HCT116 (cell line): ENCODE results near the gene ABCB6. TPM values are rescaled to one million over a fixed set of nuclear protein-coding genes. Genes with fewer than 3 reads are reported as not detected.
A peak's percentile ranks its signal among the peaks of the same experiment; 100 is the strongest.

Experiments used
- ATAC-seq: fragments of 200-7000 bp; cut with Tn5 transposase; 2 replicates; pipeline ENCODE4 v1.9.1; 2020; ENCODE audit warnings: mild to moderate bottlenecking, moderate library complexity
- BruUV-seq: library from RNA; stranded (reverse); fragments of 400-500 nt; replicated peaks from 2 replicates; lab custom pipeline; 2021; lab: Mats Ljungman, UMichigan
- CTCF ChIA-PET: fragments of 300-600 bp; sonication (Branson Sonifier 250); formaldehyde crosslinking; loops from one replicate; lab custom pipeline; 2021; ENCODE audit warnings: antibody characterized with exemption; lab: Charles Lee
- POLR2A ChIA-PET: fragments of 300-600, 350-600 bp; sonication (Branson Sonifier 250); formaldehyde crosslinking; loops from one replicate; lab custom pipeline; 2021; ENCODE audit warnings: antibody characterized with exemption; lab: Charles Lee
- RAD21 ChIA-PET, 2 experiments: fragments of 300-600 bp; sonication (Branson Sonifier 250); formaldehyde crosslinking; loops; one replicate each; lab custom pipeline; 2023; ENCODE audit warnings: low total read pairs in 2 of 2; ENCODE audit not compliant: uncharacterized antibody in 2 of 2, unreplicated experiment in 2 of 2, low non-redundant PET in 1 of 2; lab: Charles Lee
- DNase-seq: peaks from one replicate; pipeline ENCODE4 v3.0.0-alpha.2; 2010; ENCODE audit warnings: low read depth, low spot score
- H2AFZ ChIP-seq: fragments of 200-600 bp; shearing (Covaris generic), sonication (generic); 2 replicates; pipeline ENCODE4 v1.6.1; 2017; ENCODE audit warnings: low read depth, mixed run types, mixed read lengths, antibody characterized with exemption, low read length; ENCODE audit not compliant: poor library complexity, severe bottlenecking
- H3K27ac ChIP-seq: 2 replicates; pipeline ENCODE4 v1.5.1; 2012; ENCODE audit warnings: low read depth, low read length
- H3K27me3 ChIP-seq: fragments of 200-600 bp; sonication (generic); 2 replicates; pipeline ENCODE4 v1.6.1; 2016; ENCODE audit warnings: mixed run types, low read length, mixed read lengths; ENCODE audit not compliant: insufficient read depth
- H3K36me3 ChIP-seq, 2 experiments: fragments of 200-500 bp in 1 of 2; fragments of 200-600 bp in 1 of 2; sonication (Bioruptor generic) in 1 of 2; sonication (generic) in 1 of 2; 2 replicates each; pipeline versions ENCODE4 v1.5.1 to v1.6.1; 2014 to 2016; ENCODE audit warnings: low read length in 2 of 2, inconsistent platforms in 1 of 2, mixed read lengths in 1 of 2, mixed run types in 1 of 2; ENCODE audit not compliant: insufficient read depth in 2 of 2, control insufficient read depth in 1 of 2
- H3K4me1 ChIP-seq, 2 experiments: fragments of 200-600 bp in 1 of 2; sonication (generic) in 1 of 2; 2 replicates each; pipeline versions ENCODE4 v1.5.1 to v1.6.1; 2012 to 2017; ENCODE audit warnings: low read length in 2 of 2, inconsistent platforms in 1 of 2, mild to moderate bottlenecking in 1 of 2, mixed read lengths in 1 of 2, mixed run types in 1 of 2, moderate library complexity in 1 of 2; ENCODE audit not compliant: insufficient read depth in 2 of 2, control insufficient read depth in 1 of 2
- H3K4me2 ChIP-seq: fragments of 200-600 bp; sonication (generic); 2 replicates; pipeline ENCODE4 v1.6.1; 2017; ENCODE audit warnings: mixed run types, low read length, mixed read lengths
- H3K4me3 ChIP-seq, 2 experiments: fragments of 200-600 bp in 1 of 2; sonication (generic) in 1 of 2; replicated peaks in 1 of 2; 2 replicates each; pipeline ENCODE4 v1.5.1; 2011 to 2016; ENCODE audit warnings: low read length in 2 of 2, control low read depth in 1 of 2, low read depth in 1 of 2, mild to moderate bottlenecking in 1 of 2, mixed read lengths in 1 of 2, mixed run types in 1 of 2
- H3K79me2 ChIP-seq: fragments of 200-600 bp; sonication (generic); 2 replicates; pipeline ENCODE4 v1.6.1; 2017; ENCODE audit warnings: mild to moderate bottlenecking, mixed run types, low read length, moderate library complexity, mixed read lengths; ENCODE audit not compliant: insufficient read depth
- H3K9ac ChIP-seq: fragments of 200-600 bp; sonication (generic); 2 replicates; pipeline ENCODE4 v1.6.1; 2016; ENCODE audit warnings: low read length, mixed read lengths
- H3K9me2 ChIP-seq: fragments of 200-600 bp; sonication (generic), shearing (Covaris generic); 2 replicates; pipeline ENCODE4 v1.6.1; 2017; ENCODE audit warnings: mixed run types, mild to moderate bottlenecking, moderate library complexity; ENCODE audit not compliant: insufficient read depth
- H3K9me3 ChIP-seq, 2 experiments: fragments of 200-500 bp in 1 of 2; fragments of 200-600 bp in 1 of 2; sonication (Bioruptor generic) in 1 of 2; sonication (generic) in 1 of 2; 2 replicates each; pipeline ENCODE4 v1.6.1; 2014 to 2017; ENCODE audit warnings: low read length in 2 of 2, mixed read lengths in 2 of 2, inconsistent platforms in 1 of 2, low read depth in 1 of 2, mild to moderate bottlenecking in 1 of 2, mixed run types in 1 of 2, moderate library complexity in 1 of 2; ENCODE audit not compliant: control insufficient read depth in 1 of 2, insufficient read depth in 1 of 2
- H4K20me1 ChIP-seq: fragments of 200-600 bp; sonication (generic), shearing (Covaris generic); 2 replicates; pipeline ENCODE4 v1.6.1; 2017; ENCODE audit warnings: mixed run types, mild to moderate bottlenecking, moderate library complexity; ENCODE audit not compliant: insufficient read depth
- CTCF ChIP-seq, 3 experiments: fragments of 200-600 bp in 1 of 3; sonication (generic) in 1 of 3; IDR thresholded peaks in 2 of 3; conservative IDR thresholded peaks in 1 of 3; 2 replicates each; pipeline ENCODE4 v1.5.1; 2012 to 2017; ENCODE audit warnings: low read depth in 2 of 3, low read length in 2 of 3, antibody characterized with exemption in 1 of 3, borderline replicate concordance in 1 of 3, control low read depth in 1 of 3, mild to moderate bottlenecking in 1 of 3, mixed read lengths in 1 of 3, mixed run types in 1 of 3, moderate library complexity in 1 of 3; ENCODE audit not compliant: insufficient read depth in 1 of 3
- EGR1 ChIP-seq: IDR thresholded peaks from 2 replicates; pipeline ENCODE4 v1.6.1; 2012; ENCODE audit warnings: low read depth
- POLR2AphosphoS5 ChIP-seq: IDR thresholded peaks from 2 replicates; pipeline ENCODE4 v1.6.1; 2011; ENCODE audit warnings: mild to moderate bottlenecking, low read depth, low read length, moderate library complexity
- SP1 ChIP-seq: IDR thresholded peaks from 2 replicates; pipeline ENCODE4 v1.6.1; 2012; ENCODE audit warnings: low read depth
- ZNF274 ChIP-seq: fragments of 200-500 bp; sonication (Bioruptor generic); IDR thresholded peaks from 2 replicates; pipeline ENCODE4 v1.6.1; 2014; ENCODE audit warnings: mild to moderate bottlenecking, low read depth, low read length, inconsistent platforms
- intact Hi-C: fragments of 100-400 bp; cut with micrococcal nuclease; formaldehyde crosslinking; loops from 2 replicates; pipeline ENCODE4 v1.10.0; 2022
- total RNA-seq: library from RNA; stranded (reverse); gene quantifications from one replicate; pipeline ENCODE4 v1.2.1, GENCODE V29; 2021; ENCODE audit not compliant: unreplicated experiment
- TF ChIP-seq, protein P1 (sequence below): IDR thresholded peaks from 2 replicates; pipeline ENCODE4 v1.6.1; 2012

The ABCB6 gene
- total RNA-seq, 1 experiment from 2014 or later: 24.5 TPM

GRCh38 chr2:219171231-219171651 is 47.5 kb downstream of the ABCB6 start:
- Histone ChIP-seq H3K9me2 (no peaks in the 10 kb centered on the region), H3K4me2 (no peak overlapping the region), H3K36me3 (peaks cover 0 to 7% of the 10 kb centered on the region in 2 experiments; a peak in 2 of 4 replicates), H3K4me3 (no peak overlapping the region)
- ATAC-seq: peak; percentile 81
- no peak for TF ChIP-seq SP1
- peak in 2 of 3 experiments; percentile 73 to 80; a peak in 4 of 6 replicates for TF ChIP-seq CTCF (IDR thresholded peaks at IDR 0.05 in 2 of 3, conservative IDR thresholded peaks at IDR 0.05 in 1 of 3; ENCODE audit: borderline replicate concordance in 1 of 3, insufficient read depth in 1 of 3, low read depth in 2 of 3, low read length in 2 of 3)
- TF ChIP-seq, protein P1, sequence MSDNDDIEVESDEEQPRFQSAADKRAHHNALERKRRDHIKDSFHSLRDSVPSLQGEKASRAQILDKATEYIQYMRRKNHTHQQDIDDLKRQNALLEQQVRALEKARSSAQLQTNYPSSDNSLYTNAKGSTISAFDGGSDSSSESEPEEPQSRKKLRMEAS: no peak
- TF ChIP-seq, all 23 proteins: peak for 1
- CTCF ChIA-PET: interaction anchor here (0.8 to 1.7 kb wide), 7 partner anchors 40 to 180 kb away, joined by 3 to 10 read pairs (median 4); partner anchors contain the start of gene ABCB6
- Histone ChIP-seq H3K79me2 (peaks cover 7% of the 10 kb centered on the region; the same call in 1 of the 2 replicates), H4K20me1 (no peaks in the 10 kb centered on the region), H3K27me3 (no peaks in the 10 kb centered on the region), H3K27ac (no peak overlapping the region), H2AFZ (no peak overlapping the region), H3K9ac (no peak overlapping the region), H3K9me3 (no peaks in the 10 kb centered on the region), H3K4me1 (peaks cover 5 to 8% of the 10 kb centered on the region in 2 experiments)
- DNase-seq: peak; percentile 18
- intact Hi-C loops: loop anchor here (2.0 to 10.0 kb wide), 3 partner anchors 40 to 364 kb away; no protein-coding TSS in a partner anchor
- no TSS peak for BruUV-seq
- RAD21 ChIA-PET: no interaction called here
- POLR2A ChIA-PET: no interaction called here

DNA sequence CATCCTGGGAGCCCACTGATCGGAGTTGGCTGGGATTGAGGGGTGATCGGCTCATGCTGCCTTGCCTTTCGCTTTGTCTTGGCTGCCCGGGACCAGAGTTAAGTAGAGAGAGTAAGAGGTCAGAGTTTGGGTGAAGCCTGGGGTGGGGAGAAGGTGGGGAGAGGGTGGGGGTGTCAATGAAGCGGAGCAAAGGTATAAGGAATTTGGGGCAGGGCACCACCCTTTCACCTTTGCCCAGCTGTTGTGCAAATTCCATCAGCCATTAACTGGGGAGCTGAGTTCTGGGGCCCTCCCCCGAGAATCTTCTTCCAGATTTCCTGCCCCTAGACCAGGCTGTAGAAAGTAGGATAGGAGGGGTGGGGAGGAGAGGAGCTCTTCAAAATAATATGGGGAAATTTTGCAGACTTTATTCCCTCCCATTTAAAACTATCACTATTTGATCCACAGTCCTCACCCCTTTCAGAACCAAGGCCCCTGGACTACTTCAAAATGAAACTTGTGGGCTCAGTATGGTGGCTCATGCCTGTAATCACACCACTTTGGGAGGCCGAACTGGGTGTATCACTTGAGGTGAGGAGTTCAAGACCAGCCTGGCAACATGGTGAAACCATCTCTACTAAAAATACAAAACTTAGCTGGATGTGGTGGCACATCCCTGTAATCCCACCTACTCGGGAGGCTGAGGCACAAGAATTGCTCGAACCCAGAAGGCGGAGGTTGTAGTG is 48.7 kb downstream of the ABCB6 start, which contains the start of gene SLC23A3:
TSS of gene SLC23A3 (minus strand) at position 100 of the 725 bp plus-strand sequence. CDS start at position 55, 45 bp downstream.
- no peak for ATAC-seq
- H3K9me2 ChIP-seq: no peaks in the 10 kb centered on the region
- BruUV-seq: no TSS peak
- H3K9me3 ChIP-seq: no peaks in the 10 kb centered on the region
- no peak for DNase-seq
- no peak within 1 kb of the TSS for H3K27ac ChIP-seq
- no peaks in the 10 kb centered on the region for H4K20me1 ChIP-seq
- TF ChIP-seq ZNF274 (no peak), EGR1 (no peak), POLR2AphosphoS5 (no peak)
- H3K4me1 ChIP-seq: no peaks in the 10 kb centered on the region
- ChIA-PET POLR2A (no interaction called here), CTCF (interaction anchor here (0.9 to 1.7 kb wide), 3 partner anchors 41 to 125 kb away, joined by 4 to 10 read pairs (median 7); partner anchors contain the start of gene ABCB6), RAD21 (no interaction called here)
- no peak within 1 kb of the TSS for H2AFZ ChIP-seq
- H3K4me3 ChIP-seq: no peak within 1 kb of the TSS
- no peaks in the 10 kb centered on the region for H3K79me2 ChIP-seq
- intact Hi-C loops: loop anchor here (2.0 to 10.0 kb wide), 3 partner anchors 41 to 365 kb away; no protein-coding TSS in a partner anchor
- no peak within 1 kb of the TSS for H3K9ac ChIP-seq
- no peak within 1 kb of the TSS for H3K4me2 ChIP-seq
- no peaks in the 10 kb centered on the region for H3K27me3 ChIP-seq
- H3K36me3 ChIP-seq: peaks cover 0 to 7% of the 10 kb centered on the region in 2 experiments; a peak in 2 of 4 replicates
